Stimulated activated CD4-positive, alpha-beta T cell treated with anti-CD3 and anti-CD28 coated beads, Interleukin-1b, Interleukin-23, amount 100 ng/mL, for 48 hours (primary cell): ENCODE data around the gene MSS51.

Experiments used
- DNase-seq: peaks from one replicate; pipeline ENCODE4 v3.0.0-alpha.2; 2020

The MSS51 gene

GRCh38 chr10:73433538-73433867 lies at the start of gene MSS51:
Gene MSS51 (minus strand): TSS chr10:73433561. CDS start chr10:73428284, 5,277 bp downstream.
- no peak for DNase-seq

DNA sequence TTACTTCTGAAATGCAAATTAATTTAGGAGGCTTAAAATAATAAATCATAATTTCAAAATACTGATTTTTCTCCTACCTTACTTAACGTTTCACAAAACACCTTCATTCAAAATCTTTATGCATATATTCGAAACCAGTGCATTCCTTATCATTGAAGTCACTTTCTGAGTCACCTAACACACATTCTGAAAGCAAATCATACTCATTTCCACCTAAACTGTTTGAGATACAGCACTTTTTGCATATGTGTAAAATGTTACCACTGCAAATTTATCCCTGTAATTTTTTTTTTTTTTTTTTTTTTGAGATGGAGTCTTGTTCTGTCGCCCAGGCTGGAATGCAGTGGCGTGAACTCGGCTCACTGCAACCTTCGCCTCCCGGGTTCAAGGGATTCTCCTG lies 46.8 kb upstream of the MSS51 start:
- no peak for DNase-seq

DNA sequence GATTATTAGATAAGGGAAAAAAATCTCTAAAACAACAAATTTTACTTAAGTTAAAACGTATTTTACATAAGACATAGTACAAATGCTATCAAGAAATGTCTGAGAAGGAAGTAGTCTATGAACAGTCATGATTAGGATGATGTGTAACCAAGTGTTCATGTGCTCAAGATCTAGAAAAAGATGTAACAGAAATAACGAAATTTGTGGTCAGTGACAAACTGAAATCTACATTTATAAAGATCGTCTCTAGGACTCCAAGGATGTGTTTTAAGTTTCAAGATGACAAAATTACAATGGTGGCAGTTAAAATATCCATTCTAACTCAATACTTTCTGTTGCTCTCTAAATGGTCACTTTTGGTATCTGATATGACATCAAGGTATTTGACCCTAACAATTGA lies 45.3 kb upstream of the MSS51 start:
- DNase-seq = no peak

- DNase-seq = no peak
Observed at GRCh38 chr10:73471226-73471625, 37.9 kb upstream of the MSS51 start.

DNA sequence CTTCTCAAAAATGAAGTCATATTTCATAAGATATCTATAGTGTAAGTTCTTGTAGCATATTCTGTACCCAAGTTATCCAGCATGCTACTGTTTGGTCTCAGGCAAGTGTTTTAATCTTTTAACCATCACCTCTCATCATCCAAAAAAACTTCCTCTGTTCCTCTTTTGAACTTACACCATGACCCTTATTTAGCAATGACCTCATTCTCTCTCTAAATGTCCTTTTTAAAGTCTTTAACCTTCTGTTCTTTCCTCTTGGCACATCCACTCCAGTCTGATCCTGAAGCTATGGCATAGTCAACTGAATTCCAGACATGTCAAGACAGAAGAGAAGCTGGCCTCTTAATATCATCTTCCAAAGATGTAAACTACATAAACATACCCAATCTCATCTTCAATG lies 36.2 kb upstream of the MSS51 start:
- DNase-seq = no peak

DNA sequence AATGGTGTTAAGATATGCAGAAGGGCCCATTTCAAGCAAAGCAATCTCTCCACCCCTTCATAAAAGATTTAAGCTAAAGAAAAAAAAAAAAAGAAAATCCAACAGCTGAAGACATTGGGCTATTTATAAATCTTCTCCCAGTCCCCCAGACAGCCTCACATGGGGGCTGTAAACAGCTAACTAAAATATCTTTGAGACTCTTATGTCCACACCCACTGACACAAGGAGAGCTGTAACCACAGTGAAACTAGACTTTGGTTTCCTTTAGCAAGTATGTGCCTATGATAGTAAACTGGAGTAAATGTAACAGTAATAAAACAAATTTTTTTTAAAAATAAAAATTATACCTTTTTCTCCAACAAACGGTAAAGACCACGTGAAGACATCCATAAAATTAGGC lies 33.8 kb upstream of the MSS51 start:
- DNase-seq = no peak

GRCh38 chr10:73465978-73466726 lies 32.8 kb upstream of the MSS51 start:
- no peak for DNase-seq

DNA sequence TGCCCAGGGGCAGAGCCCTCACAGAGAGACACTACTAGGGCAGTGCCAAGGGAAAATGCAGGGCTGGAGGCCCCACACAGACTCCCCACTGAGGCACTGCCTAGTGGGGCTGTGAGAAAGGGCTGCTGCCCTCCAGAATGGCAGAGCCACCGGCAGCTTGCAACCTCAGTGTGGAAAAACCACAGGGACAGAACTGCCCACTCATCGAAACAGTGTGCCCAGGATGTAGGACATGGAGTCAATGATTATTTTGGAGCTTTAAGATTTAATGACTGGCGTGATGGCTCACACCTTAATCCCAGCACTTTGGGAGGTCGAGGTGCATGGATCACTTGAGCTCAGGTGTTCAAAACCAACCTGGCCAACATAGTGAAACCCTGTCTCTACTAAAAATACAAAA lies 27.5 kb upstream of the MSS51 start:
- DNase-seq = no peak

DNA sequence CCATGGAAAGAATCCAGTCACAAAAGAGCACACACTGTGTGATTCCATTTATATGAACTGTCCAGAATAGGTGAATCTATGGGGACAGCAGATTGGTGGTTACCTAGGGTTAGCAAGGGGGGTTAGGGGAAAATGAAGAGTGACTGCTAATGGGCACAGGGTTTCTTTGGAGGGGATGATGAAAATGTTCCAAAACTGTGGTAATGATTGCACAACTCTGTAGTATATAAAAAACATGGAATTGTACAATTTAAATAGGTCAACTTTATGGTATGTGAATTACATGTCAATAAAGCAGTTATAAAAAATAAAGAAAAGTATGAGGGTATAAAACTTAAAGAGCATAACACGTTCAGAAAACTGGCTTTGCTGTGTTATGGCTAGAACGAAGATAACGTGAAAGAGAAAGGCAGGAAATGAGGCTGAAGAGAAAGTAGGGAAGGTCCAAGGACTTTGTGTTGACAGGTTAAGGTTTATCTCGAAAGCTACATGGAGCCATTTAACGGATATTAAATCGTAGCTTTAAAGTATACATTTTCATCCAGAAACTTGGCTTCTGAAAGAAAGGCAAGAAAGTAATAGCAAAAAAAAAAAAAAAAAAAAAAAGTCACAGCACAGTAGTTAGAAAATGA lies 26.4 kb upstream of the MSS51 start:
- DNase-seq = no peak

- no peak for DNase-seq
Observed at GRCh38 chr10:73456187-73456890, 23.0 kb upstream of the MSS51 start.

GRCh38 chr10:73449113-73449512 lies 15.8 kb upstream of the MSS51 start:
- no peak for DNase-seq

DNA sequence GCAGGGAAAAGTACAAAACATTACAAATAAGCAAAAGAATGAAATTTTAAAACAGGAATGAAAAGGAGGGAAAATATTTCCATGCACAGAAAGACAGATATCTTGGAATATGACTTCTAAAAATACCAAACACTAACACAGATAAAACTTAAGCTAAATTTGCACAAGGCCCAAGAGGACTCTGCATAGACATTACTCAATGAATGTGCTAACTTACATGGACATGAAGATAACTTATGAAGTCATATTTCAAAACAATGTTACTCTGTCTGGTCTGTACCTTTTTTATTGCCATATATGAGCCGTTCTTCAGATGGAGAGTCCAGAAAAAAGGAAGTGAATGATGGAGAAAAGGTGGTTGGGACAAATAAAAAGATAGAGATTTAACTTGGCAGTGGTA lies 15.0 kb upstream of the MSS51 start:
- DNase-seq = no peak

DNA sequence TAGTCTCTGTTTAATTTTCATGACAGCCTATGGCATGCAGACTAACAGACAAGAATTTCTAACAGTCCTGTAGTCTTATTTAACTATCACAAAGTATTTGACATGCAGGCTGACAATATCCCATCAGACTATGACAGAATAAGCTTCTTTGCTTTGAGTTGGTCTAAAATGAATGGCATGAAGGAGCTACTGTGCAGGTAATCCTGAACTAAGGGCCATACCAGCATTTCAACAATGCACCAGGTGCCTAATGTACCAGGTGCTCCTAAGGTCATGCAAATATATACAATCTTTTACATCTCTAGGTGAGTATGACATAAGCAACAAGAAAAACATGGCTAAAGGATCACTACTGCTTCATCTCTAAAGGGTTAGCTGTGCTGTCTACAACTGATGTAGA lies 13.6 kb upstream of the MSS51 start:
- no peak for DNase-seq

DNA sequence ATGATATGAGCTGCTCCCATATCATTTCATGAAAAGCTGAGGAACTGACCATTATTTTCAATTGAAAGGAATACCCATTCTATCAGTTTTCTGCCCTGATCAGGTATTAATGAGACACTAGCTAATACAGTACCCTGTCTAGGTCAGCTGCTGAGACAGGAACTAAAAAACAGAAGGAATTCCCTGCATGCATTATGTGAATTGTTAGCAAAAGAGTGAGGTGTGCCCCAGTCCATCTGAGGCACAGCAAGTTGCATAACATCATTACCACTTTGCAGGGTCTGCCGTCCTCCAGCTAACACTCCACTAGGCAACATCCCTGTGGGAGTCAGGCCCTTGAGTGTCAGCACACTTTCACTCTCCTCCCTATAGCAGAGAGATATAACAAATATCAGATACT lies 11.1 kb upstream of the MSS51 start:
- DNase-seq = no peak

DNA sequence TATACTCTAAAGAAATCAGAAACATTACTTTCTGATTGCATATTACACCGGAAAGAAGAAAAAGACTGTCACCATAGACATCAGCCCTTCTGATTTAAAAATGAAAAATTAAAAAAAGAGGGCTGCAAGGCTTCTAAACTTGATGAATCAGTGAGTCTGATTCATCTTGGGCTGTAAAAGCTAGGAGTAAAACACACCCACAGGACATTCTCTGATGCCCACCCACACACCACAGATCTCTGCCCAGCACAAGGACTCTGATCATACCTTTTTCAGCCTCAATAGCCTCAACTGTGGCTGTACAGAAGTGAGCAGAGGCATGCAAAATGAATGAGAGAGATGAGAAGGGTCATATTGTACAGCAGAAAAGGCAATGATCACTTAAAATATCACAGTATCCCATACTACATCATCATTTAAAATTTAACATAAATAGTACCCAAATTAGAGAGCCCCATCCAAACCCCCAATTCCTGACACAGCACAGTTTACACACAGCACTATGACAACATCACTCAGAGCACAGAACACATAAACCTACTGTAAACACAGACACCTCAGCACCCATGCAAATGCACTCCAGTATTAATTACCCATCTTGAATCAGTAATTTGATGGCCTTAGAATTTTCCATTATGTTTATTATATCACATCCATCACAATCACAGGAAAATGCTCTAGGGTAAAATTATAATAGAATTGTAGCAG lies 6.4 kb upstream of the MSS51 start:
- peak; percentile 12 for DNase-seq

DNA sequence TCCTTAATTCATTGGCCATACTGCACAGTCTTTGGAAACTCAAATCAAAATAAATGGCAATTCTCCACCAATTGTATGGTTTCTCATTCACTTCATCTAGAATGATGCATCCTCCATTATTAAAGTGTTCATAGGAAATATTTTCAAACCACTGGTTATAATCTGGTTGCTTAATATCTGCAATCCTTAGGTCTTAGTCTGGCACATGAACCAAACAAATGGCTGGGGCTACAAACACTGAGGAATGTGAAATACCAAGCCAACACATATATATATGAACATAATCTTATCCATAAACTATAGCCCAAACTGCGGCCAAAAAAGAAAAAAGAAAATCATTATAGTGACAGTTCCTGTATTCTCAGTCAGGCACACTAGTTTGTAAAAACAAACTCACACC lies 5.7 kb upstream of the MSS51 start:
- DNase-seq = no peak

GRCh38 chr10:73432646-73433537 lies 469 bp downstream of the MSS51 start:
- DNase-seq = no peak

- no peak for DNase-seq
Observed at GRCh38 chr10:73426318-73426717, 7.0 kb downstream of the MSS51 start.

DNA sequence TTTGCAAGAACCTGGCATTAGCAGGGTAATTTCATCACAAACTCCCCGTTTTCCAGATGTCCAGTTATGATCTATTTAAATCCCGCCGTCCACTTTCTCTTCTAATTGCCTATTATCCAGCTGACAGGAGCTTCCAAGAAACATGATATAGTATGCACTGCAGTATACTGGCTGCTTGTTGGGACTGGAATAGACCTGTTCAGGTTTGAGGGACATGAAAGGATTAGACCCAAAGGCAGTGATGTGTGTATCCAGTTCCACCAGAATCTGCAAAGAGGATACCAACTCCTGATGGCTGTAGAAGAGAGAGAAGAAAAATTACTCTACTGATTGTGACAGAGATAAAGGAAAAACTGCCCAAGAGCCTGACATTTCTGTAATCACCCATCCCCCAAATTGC lies 8.9 kb downstream of the MSS51 start:
- DNase-seq = no peak

DNA sequence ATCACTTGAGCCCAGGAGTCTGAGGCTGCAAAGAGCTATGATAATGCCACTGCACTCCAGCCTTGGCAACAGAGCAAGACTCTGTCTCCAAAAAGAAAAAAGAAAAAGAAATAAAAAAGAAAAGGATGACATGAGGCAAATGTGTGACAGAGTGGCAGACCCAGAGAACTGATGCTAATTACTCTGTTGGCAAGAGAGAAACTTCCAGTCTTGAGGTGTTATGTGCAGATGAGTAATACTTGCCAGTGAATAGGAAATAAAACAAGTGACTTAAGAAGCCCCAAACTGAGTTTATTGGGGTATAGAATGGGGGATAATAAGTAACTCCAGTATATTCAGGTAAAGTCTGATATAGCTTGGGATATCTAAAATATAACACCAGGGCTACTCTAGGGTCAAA lies 10.1 kb downstream of the MSS51 start:
- DNase-seq = no peak

DNA sequence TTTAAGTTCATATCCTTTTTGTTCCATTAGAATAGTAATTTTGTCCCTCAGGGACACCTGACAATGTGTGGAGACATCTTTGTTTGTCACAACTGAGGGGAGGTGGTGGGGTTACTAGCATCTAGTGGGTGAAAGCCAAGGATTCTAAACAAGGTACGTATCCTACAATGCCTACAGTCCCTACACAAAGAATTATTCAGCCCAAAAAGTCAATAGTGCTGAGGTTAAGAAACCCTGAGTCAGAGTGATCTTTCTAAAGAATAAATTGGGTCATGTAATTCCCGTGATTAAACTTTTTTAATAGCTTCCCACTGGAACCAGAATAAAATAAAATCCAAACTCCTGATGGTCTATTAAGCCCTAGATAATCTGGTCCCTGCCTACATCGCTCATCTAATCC lies 16.8 kb downstream of the MSS51 start:
- no peak for DNase-seq

GRCh38 chr10:73414230-73414945 lies 19.0 kb downstream of the MSS51 start:
- no peak for DNase-seq
